ENCODE results near the gene CXADR. TPM values are rescaled to one million over a fixed set of nuclear protein-coding genes. Genes with fewer than 3 reads are reported as not detected.
A peak's percentile ranks its signal among the peaks of the same experiment; 100 is the strongest.

The CXADR gene
- total and polyA plus RNA-seq, 9 of the 15 experiments (the other 6 are each of a cell fraction or from before 2014, with no cell fraction given): 0.01 to 0.41 (median 0.14) TPM

GRCh38 chr21:17612565-17613241, 99.9 kb downstream of the CXADR start, which contains the start of gene BTG3 (continued):
- no peak for TF ChIP-seq CBX8 (IDR thresholded peaks at IDR 0.05; ENCODE audit: borderline replicate concordance, extremely low read depth, low read depth, low read length, poor library complexity, severe bottlenecking)
- no peak for TF ChIP-seq CEBPB (tag; IDR thresholded peaks at IDR 0.05)
- TF ChIP-seq, protein P1, sequence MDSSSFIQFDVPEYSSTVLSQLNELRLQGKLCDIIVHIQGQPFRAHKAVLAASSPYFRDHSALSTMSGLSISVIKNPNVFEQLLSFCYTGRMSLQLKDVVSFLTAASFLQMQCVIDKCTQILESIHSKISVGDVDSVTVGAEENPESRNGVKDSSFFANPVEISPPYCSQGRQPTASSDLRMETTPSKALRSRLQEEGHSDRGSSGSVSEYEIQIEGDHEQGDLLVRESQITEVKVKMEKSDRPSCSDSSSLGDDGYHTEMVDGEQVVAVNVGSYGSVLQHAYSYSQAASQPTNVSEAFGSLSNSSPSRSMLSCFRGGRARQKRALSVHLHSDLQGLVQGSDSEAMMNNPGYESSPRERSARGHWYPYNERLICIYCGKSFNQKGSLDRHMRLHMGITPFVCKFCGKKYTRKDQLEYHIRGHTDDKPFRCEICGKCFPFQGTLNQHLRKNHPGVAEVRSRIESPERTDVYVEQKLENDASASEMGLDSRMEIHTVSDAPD (CRISPR knock-in tag; IDR thresholded peaks at IDR 0.05): no peak
- TF ChIP-seq, protein P2, sequence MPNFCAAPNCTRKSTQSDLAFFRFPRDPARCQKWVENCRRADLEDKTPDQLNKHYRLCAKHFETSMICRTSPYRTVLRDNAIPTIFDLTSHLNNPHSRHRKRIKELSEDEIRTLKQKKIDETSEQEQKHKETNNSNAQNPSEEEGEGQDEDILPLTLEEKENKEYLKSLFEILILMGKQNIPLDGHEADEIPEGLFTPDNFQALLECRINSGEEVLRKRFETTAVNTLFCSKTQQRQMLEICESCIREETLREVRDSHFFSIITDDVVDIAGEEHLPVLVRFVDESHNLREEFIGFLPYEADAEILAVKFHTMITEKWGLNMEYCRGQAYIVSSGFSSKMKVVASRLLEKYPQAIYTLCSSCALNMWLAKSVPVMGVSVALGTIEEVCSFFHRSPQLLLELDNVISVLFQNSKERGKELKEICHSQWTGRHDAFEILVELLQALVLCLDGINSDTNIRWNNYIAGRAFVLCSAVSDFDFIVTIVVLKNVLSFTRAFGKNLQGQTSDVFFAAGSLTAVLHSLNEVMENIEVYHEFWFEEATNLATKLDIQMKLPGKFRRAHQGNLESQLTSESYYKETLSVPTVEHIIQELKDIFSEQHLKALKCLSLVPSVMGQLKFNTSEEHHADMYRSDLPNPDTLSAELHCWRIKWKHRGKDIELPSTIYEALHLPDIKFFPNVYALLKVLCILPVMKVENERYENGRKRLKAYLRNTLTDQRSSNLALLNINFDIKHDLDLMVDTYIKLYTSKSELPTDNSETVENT (CRISPR knock-in tag; IDR thresholded peaks at IDR 0.05): peak; percentile 50; the same call in 1 of the 2 replicates
- TF ChIP-seq TCFL5 (CRISPR knock-in tag; conservative IDR thresholded peaks at IDR 0.05): no peak
- TF ChIP-seq KHSRP (IDR thresholded peaks at IDR 0.05): no peak
- peak; percentile 40 for TF ChIP-seq NFIC (IDR thresholded peaks at IDR 0.05)
- TF ChIP-seq ZNF311 (CRISPR knock-in tag; IDR thresholded peaks at IDR 0.05): no peak
- 0 out of 4 replicates have a peak, but pooled peaks of 1 of the 2 experiments have one; percentile 53 for TF ChIP-seq TEAD1 (CRISPR knock-in tag; IDR thresholded peaks at IDR 0.05)
- peak; percentile 90 for TF ChIP-seq ZBTB7A (IDR thresholded peaks at IDR 0.05; ENCODE audit: borderline replicate concordance, control insufficient read depth, low read depth, low read length)
- TF ChIP-seq SRSF7 (optimal IDR thresholded peaks at IDR 0.05; ENCODE audit: low read depth, low read length): no peak
- no peak for TF ChIP-seq KLF10 (CRISPR knock-in tag; IDR thresholded peaks at IDR 0.05)
- TF ChIP-seq ILF3 (IDR thresholded peaks at IDR 0.05; ENCODE audit: borderline replicate concordance): 0 out of 2 replicates have a peak, but pooled peaks have one; percentile 42
- TF ChIP-seq TSC22D4 (tag; IDR thresholded peaks at IDR 0.05): no peak
- TF ChIP-seq U2AF2 (optimal IDR thresholded peaks at IDR 0.05; ENCODE audit: low read depth, low read length): no peak
- TF ChIP-seq DACH1 (IDR thresholded peaks at IDR 0.05; ENCODE audit: partially characterized antibody): no peak
- TF ChIP-seq RAD21 (CRISPR knock-in tag; conservative IDR thresholded peaks at IDR 0.05 in 1 of 2, IDR thresholded peaks at IDR 0.05 in 1 of 2): no peak

Measured in K562 (cell line).